Measurements from ENCODE around the gene HPCAL1.
"Not testable (repeated sequence)": the region's sequence is repeated elsewhere in the genome, so short reads cannot be mapped to it uniquely, and the experiment has no call there.

The HPCAL1 gene

GRCh38 chr2:10302479-10303180 is at the start of gene HPCAL1:
TSS of gene HPCAL1 (plus strand) at chr2:10302904. CDS start at chr2:10419758, 116,854 bp downstream.
- Histone ChIP-seq H3K4me3 (peak within 1 kb of the TSS; percentile 50 to 87 (median 74)), H3K27ac (peak within 1 kb of the TSS; percentile 51 to 87 (median 79))

GRCh38 chr2:10253596-10254372 is 48.9 kb upstream of the HPCAL1 start:
- no peak overlapping the region for H3K27ac ChIP-seq
- no peak overlapping the region for H3K4me3 ChIP-seq

- no peak overlapping the region for H3K4me3 ChIP-seq
Observed at GRCh38 chr2:10254373-10255188, 48.1 kb upstream of the HPCAL1 start.

GRCh38 chr2:10255189-10256030 is 47.3 kb upstream of the HPCAL1 start:
- no peak overlapping the region for H3K4me3 ChIP-seq
- no peak overlapping the region for H3K27ac ChIP-seq

More at GRCh38 chr2:10254373-10255188, 48.1 kb upstream of the HPCAL1 start:
- no peak overlapping the region for H3K27ac ChIP-seq

- Histone ChIP-seq H3K27ac (no peak overlapping the region), H3K4me3 (no peak overlapping the region)
Observed at GRCh38 chr2:10256031-10256514, 46.6 kb upstream of the HPCAL1 start.

- no peak overlapping the region for H3K4me3 ChIP-seq
- H3K27ac ChIP-seq, result no peak overlapping the region
Observed at GRCh38 chr2:10256515-10257031, 46.1 kb upstream of the HPCAL1 start.

- Histone ChIP-seq H3K4me3 (no peak overlapping the region), H3K27ac (no peak overlapping the region)
Observed at GRCh38 chr2:10257036-10257435, 45.7 kb upstream of the HPCAL1 start.

GRCh38 chr2:10257500-10258147 is 45.1 kb upstream of the HPCAL1 start:
- Histone ChIP-seq H3K4me3 (no peak overlapping the region), H3K27ac (no peak overlapping the region)

- H3K4me3 ChIP-seq, result no peak overlapping the region
Observed at GRCh38 chr2:10258326-10258725, 44.4 kb upstream of the HPCAL1 start.

GRCh38 chr2:10258726-10259125 is 44.0 kb upstream of the HPCAL1 start:
- Histone ChIP-seq H3K27ac (no peak overlapping the region), H3K4me3 (no peak overlapping the region)

More at GRCh38 chr2:10258326-10258725, 44.4 kb upstream of the HPCAL1 start:
- no peak overlapping the region for H3K27ac ChIP-seq

- no peak overlapping the region for H3K4me3 ChIP-seq
- no peak overlapping the region for H3K27ac ChIP-seq
Observed at GRCh38 chr2:10260130-10260529, 42.6 kb upstream of the HPCAL1 start.

GRCh38 chr2:10263526-10263925 is 39.2 kb upstream of the HPCAL1 start:
- not testable (repeated sequence) for H3K4me3 ChIP-seq, H3K27ac ChIP-seq

- H3K4me3 ChIP-seq, result no peak overlapping the region
- H3K27ac ChIP-seq, result no peak overlapping the region
Observed at GRCh38 chr2:10264506-10265328, 38.0 kb upstream of the HPCAL1 start.

GRCh38 chr2:10265329-10266132 is 37.2 kb upstream of the HPCAL1 start:
- Histone ChIP-seq H3K4me3 (no peak overlapping the region), H3K27ac (no peak overlapping the region)

- no peak overlapping the region for H3K4me3 ChIP-seq
- H3K27ac ChIP-seq, result no peak overlapping the region
Observed at GRCh38 chr2:10266133-10266620, 36.5 kb upstream of the HPCAL1 start.

- H3K27ac ChIP-seq, result no peak overlapping the region
Observed at GRCh38 chr2:10267036-10267435, 35.7 kb upstream of the HPCAL1 start.

More at GRCh38 chr2:10267036-10267435, 35.7 kb upstream of the HPCAL1 start:
- no peak overlapping the region for H3K4me3 ChIP-seq

Measured in skin epidermis (tissue), 12 donors.